ENCODE data around the gene XIAP.
A peak's percentile ranks its signal among the peaks of the same experiment; 100 is the strongest.

Gene XIAP

DNA sequence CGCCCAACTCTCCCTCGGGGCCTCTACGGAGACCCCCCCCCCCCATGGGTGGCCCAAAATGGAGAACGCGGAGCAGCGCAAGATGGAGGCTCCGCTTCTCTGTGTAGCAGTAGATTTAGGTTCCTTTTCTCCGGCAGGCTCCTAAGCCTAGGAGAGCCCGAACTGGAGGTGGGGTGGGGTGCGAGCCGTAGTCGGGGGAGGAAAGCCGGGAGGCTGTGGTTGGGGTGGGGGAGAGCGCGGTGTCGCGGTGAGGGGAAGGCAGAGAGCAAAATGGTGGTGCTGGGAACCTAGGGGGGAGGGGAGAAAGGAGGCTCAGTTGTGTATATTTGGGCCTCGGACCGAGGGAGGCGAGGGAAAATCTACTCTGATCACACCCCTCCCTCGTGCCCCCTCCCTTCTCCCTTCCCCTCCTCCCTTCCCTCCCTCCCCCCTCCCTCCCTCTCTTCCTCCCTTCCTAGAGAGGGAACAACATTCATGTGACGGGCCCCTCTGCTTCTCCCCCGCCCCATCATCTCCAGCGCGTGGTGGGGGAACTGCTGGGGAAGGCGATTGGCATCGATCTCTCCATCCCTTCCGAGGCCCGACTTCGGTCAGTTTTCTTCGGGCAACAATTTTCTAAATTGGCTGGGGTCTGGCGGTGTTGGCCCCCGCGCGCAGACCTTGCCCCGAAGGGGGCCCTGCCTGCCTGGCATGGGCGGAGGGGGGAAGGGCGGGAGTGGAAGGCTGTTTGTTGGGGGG lies 101.6 kb downstream of the XIAP start, which contains the start of gene STAG2:
Gene STAG2 (plus strand): TSS at position 439 of the 738 bp plus-strand sequence. CDS start 60,922 bp downstream, outside the sequence.
- DNase-seq, result peak; percentile 61 to 65

DNA sequence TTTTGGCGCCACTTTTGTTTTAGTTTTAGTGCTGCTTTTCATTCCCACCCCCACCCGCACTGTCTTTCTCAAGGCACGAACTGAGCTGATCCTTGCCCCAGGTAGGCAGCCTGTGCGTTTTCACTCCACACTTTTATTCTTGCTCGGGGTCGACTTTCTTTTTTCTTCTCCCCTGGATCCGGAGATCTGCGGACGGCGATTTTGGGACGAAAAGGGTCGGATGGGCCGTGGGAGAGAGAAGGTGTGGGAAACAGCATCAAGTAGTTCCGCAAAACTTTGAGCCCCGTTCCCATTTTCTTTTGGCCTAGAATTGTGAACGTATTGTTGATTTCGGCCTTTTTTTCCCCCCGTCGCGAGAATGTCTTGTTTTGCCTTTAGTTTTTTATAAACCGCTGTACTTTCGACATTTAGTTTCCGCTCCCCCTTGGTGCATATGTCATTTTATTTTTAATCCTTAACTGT lies 102.2 kb downstream of the XIAP start:
- no peak for DNase-seq

DNA sequence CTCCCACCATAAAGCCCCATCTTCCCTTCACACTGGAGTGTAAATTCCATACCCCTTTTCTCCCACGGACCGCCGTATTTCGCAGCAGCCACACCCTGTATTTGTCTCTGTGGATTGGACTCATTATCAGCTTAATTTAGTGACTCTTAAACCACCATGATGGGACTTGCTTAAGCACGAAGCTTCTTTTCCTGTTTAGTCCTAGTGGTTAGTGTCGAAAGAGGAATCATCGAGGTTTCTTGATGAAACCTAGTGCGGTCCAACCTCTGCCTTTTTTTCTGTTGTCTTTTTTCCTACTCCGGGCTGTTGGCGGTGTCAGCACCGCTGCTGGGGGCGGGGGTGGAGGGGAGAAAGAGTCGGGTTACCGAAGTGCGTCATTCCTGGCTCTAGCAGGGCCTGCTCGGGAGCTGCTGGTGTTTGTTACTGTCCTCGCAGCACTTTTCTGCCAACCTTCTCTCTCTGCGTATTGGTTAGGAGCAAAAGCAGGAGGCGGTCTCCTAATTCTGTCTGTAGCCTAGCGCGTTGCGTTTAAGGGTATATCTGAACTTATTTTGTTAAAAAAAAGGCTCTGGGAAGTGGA lies 103.0 kb downstream of the XIAP start:
- DNase-seq, result peak; percentile 82 to 83

All from stimulated activated CD4-positive, alpha-beta T cell treated with anti-CD3 and anti-CD28 coated beads, Interleukin-2, amount 100 ng/mL, for 24 hours (primary cell).